ENCODE data around the gene CDC25B.

CDC25B gene

GRCh38 chr20:3795511-3796468 is at the start of gene CDC25B:
Gene CDC25B, plus strand, starts transcription at chr20:3796310. Its CDS starts 222 bp downstream, at chr20:3796532.
- peak; percentile 89 for DNase-seq

GRCh38 chr20:3747471-3747870 is 48.6 kb upstream of the CDC25B start:
- no peak for DNase-seq

DNA sequence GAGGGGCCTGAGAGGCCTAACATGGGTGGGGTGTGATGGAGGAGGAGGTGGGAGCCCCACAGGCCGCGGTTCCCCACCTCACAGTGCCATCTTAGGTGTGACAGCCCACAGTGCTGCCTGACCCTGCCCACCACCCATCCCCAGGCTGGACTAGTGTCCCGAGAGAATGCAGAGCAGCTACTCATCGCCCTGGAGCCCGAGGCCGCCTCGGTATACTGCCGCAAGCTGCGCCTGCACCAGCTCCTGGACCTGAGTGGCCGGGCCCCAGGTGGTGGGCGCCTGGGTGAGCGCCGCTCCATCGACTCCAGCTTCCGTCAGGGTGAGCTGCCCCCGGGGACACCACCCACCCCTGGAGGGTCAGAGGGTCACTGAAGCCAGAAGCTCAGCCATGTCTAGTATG is 48.0 kb upstream of the CDC25B start:
- DNase-seq = no peak

- no peak for DNase-seq
Measured at GRCh38 chr20:3749087-3749688, 46.9 kb upstream of the CDC25B start.

- DNase-seq = no peak
Measured at GRCh38 chr20:3749689-3750531, 46.2 kb upstream of the CDC25B start.

DNA sequence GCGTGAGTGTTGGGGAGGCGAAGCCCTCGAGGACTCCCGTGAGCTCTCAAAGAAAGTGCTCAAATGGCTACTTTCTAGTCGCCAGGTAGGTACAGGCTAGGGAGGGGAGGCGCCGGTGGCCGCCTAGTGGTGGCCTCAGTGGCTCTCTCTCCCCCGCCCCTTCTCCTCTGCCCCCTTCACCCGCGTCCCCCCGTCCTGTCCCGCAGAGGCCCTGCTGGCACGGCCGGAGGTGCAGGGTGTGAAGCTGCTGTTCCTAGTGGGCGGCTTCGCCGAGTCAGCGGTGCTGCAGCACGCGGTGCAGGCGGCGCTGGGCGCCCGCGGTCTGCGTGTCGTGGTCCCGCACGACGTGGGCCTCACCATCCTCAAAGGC is 44.8 kb upstream of the CDC25B start:
- no peak for DNase-seq

- peak; percentile 52 for DNase-seq
Measured at GRCh38 chr20:3751675-3752385, 44.3 kb upstream of the CDC25B start.

GRCh38 chr20:3752386-3752759 is 43.7 kb upstream of the CDC25B start:
- no peak for DNase-seq

GRCh38 chr20:3753098-3753497 is 43.0 kb upstream of the CDC25B start:
- DNase-seq = peak; percentile 35

DNA sequence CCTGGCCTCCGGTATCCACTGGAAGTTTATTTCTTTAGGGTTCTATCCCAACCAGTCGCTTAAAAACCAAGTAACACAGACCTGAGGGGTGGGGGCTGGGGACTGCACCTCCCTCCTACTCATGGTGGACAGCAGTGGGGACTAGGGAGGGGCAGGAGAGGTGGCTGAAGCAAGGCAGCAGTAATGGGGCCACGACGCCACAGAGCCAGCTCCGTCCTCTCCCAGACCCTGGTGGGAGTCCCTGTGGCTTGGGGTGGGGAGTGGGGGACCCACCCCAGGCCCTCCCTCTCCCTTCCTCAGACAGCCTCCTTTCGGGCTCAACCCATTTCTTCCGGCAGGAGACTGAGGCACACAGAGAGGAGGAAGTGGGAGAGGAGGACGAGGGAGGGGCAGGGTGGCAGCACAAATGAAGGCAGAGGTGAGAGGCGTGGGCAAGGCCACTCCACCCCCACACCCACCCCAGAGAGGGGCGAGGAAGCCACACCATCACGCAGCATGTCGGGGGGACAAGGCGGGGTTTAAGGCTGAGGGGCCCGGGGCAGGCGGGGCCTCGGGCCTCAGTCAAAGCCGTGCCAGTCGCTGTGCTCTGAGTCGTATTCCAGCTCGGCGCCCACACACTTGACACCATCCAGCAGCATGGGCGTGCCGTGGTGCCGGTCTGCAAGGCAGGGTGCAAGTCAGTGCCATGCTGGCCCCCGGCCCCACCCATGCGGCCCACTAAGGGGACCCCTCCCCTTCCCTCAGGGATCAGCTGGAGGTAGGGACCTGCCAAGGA is 42.4 kb upstream of the CDC25B start:
- no peak for DNase-seq

DNA sequence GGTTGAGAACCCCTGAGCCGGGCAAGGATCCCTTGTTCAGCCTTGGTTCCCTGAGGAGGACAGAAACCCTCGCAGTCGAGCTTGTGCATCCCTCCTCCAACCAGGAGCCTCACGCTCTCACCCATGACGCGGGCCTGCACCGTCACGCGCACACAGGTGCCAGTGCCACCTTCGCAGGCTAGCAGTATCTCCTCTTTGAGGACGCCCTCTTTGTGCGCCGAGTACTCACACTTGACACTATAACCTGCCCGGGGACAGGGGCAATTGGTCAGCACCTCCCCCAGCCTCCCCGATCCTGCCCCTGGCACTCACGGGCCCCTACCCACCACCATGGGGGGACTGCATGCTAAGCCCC is 41.9 kb upstream of the CDC25B start:
- no peak for DNase-seq

- no peak for DNase-seq
Measured at GRCh38 chr20:3755269-3755668, 40.8 kb upstream of the CDC25B start.

DNA sequence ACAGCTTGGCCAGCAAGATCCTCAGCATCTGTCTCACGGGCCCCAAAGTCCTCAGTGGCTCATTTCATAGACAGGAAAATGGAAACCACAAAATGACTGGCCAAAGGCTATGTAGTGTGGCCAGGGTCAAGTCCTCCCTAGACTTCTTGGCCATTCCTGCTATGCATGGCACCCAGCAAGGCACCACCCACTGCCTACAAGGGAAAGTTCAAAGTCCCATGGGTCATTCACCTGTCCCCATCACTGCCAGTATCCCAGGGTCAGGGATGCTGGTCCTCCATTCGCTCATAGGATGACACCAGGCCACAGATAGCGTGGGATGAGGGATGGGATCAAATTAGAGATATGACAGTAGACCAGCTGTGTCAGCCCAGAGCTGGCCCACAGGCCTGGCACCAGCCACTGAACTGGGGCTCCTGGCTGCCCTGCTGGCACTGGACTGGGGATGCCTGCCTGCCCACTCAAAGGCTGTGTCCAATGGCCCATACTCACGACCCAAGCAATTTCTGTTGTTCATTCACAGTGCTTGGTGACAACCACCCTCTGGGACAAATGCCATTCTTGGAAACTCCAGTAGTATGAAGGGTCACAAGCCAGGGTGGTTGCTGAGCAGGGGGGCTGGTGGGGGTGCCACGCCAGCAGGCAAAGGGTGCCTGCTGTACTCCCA is 40.2 kb upstream of the CDC25B start:
- no peak for DNase-seq

DNA sequence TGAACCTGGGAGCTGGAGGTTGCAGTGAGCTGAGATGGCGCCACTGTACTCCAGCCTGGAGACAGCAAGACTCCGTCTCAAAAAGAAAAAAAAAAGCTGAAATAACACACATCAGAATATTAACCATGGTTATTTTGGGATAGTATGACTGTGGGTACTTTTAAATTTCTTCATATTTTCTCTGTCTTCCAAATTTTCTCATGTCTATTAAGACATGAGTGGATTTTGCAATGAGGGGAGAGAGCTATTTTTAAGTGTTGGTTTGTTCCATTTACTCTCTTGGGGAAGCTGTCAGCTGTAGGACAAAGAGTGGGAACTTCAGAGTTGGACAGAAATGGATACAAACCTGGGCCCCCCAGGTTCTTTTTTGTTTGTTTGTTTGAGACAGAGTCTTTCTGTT is 38.8 kb upstream of the CDC25B start:
- DNase-seq = no peak

GRCh38 chr20:3758566-3758965 is 37.5 kb upstream of the CDC25B start:
- DNase-seq = no peak

GRCh38 chr20:3759316-3759823 is 36.7 kb upstream of the CDC25B start:
- DNase-seq = no peak

GRCh38 chr20:3759884-3760283 is 36.2 kb upstream of the CDC25B start:
- no peak for DNase-seq

GRCh38 chr20:3760655-3761348 is 35.3 kb upstream of the CDC25B start:
- DNase-seq = no peak

DNA sequence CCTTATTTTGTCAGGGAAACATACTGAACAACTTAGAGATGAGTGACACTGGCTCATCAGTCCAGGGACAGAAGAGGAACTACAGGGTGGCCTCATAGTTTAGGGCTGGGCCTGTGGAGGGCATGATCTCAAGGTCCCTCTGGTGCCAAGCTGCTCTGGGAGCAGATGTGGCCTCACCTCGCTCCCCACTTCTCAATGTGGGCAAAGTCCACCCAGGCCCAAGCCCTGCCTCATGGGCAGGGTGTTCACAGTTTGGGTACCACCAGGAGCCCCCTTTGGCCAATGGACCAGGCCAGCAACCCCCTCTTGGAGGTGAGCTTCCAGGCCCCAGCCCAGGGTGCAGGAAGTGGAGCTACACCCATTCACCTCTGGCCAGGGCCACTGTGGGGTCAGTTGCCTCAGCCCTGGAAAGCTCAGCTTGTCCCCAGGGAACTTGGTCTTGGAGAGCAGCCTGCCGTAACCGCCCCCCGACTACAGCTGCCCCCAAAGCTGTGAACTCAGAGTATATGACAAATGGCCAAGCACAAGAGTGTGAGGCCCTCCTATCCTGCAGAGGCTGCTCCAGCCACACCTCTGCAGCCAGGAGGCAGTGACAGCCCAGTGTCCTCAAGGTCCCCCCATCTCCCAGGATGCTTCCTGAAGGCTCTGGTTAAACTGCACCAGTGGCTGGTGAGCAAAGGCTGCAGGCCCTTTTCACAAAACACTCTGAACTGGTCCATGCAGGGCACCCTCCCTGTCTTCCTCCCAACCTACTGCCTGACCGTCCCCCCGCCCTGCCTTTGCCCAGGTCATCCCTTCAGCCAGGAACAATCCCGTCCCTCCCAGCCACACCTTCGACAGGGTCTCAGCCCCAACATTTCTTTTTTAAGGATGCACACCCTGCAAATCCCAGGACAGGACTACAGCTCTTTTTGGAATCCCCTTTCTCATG is 32.2 kb upstream of the CDC25B start:
- DNase-seq = no peak

GRCh38 chr20:3764659-3765058 is 31.5 kb upstream of the CDC25B start:
- DNase-seq = no peak
